Neural progenitor cell (in vitro differentiated cells): ENCODE results near the gene SULT4A1. TPM values are rescaled to one million over a fixed set of nuclear protein-coding genes. Genes with fewer than 3 reads are reported as not detected.

Experiments used
- DNase-seq: peaks from one replicate; pipeline ENCODE4 v3.0.0-alpha.2; 2016; ENCODE audit warnings: low spot score
- H2AFZ ChIP-seq: fragments of 200-600 bp; sonication (generic); replicated peaks from 2 replicates; pipeline ENCODE4 v1.6.1; 2016; ENCODE audit warnings: antibody characterized with exemption
- H3F3A ChIP-seq: fragments of 200-600 bp; sonication (generic); 2 replicates; pipeline ENCODE4 v1.6.1; 2016; ENCODE audit warnings: antibody characterized with exemption, low read depth
- H3K27ac ChIP-seq: fragments of 200-600 bp; sonication (generic); 2 replicates; pipeline ENCODE4 v1.5.1; 2016; ENCODE audit warnings: mild to moderate bottlenecking
- H3K27me3 ChIP-seq: fragments of 200-600 bp; sonication (generic); 2 replicates; pipeline ENCODE4 v1.6.1; 2016; ENCODE audit warnings: mild to moderate bottlenecking, moderate library complexity
- H3K36me3 ChIP-seq: fragments of 200-600 bp; sonication (generic); 2 replicates; pipeline ENCODE4 v1.5.1; 2016
- H3K4me1 ChIP-seq: fragments of 200-600 bp; sonication (generic); 2 replicates; pipeline ENCODE4 v1.6.1; 2016; ENCODE audit warnings: mixed run types
- H3K4me2 ChIP-seq: fragments of 200-600 bp; sonication (generic); 2 replicates; pipeline ENCODE4 v1.6.1; 2016
- H3K4me3 ChIP-seq: fragments of 200-600 bp; sonication (generic); 2 replicates; pipeline ENCODE4 v1.5.1; 2016
- H3K79me2 ChIP-seq: fragments of 200-600 bp; sonication (generic); 2 replicates; pipeline ENCODE4 v1.6.1; 2016; ENCODE audit warnings: low read depth
- H3K9ac ChIP-seq: fragments of 200-600 bp; sonication (generic); 2 replicates; pipeline ENCODE4 v1.6.1; 2016
- H3K9me3 ChIP-seq: fragments of 200-600 bp; sonication (generic); 2 replicates; pipeline ENCODE4 v1.5.1; 2016; ENCODE audit warnings: low read depth
- H4K20me1 ChIP-seq: fragments of 200-600 bp; sonication (generic); 2 replicates; pipeline ENCODE4 v1.6.1; 2016; ENCODE audit warnings: low read depth
- H3K27ac Mint-ChIP-seq: 3 replicates; pipeline ENCODE4 v1.8.0; 2021; ENCODE audit warnings: mixed read lengths
- H3K27me3 Mint-ChIP-seq: 2 replicates; pipeline ENCODE4 v1.8.0; 2022; ENCODE audit warnings: low read depth, mild to moderate bottlenecking, inconsistent platforms, moderate library complexity, mixed read lengths; ENCODE audit not compliant: insufficient read depth
- H3K36me3 Mint-ChIP-seq: 3 replicates; pipeline ENCODE4 v1.8.0; 2021; ENCODE audit warnings: mixed read lengths
- H3K4me1 Mint-ChIP-seq: 3 replicates; pipeline ENCODE4 v1.8.0; 2021; ENCODE audit warnings: mixed read lengths
- H3K4me3 Mint-ChIP-seq: 3 replicates; pipeline ENCODE4 v1.8.0; 2021; ENCODE audit warnings: mild to moderate bottlenecking, moderate library complexity, mixed read lengths
- H3K9me3 Mint-ChIP-seq: 3 replicates; pipeline ENCODE4 v1.8.0; 2020; ENCODE audit warnings: mixed read lengths
- CTCF ChIP-seq: fragments of 200-600 bp; sonication (generic); IDR thresholded peaks from 2 replicates; pipeline ENCODE4 v1.5.1; 2017; ENCODE audit warnings: antibody characterized with exemption, mild to moderate bottlenecking
- EZH2 ChIP-seq: fragments of 200-600 bp; sonication (generic); IDR thresholded peaks from 2 replicates; pipeline ENCODE4 v1.6.1; 2017; ENCODE audit warnings: antibody characterized with exemption, mild to moderate bottlenecking, moderate library complexity
- EZH2phosphoT487 ChIP-seq: fragments of 200-600 bp; sonication (generic); IDR thresholded peaks from 2 replicates; pipeline ENCODE4 v1.6.1; 2017; ENCODE audit warnings: antibody characterized with exemption
- total RNA-seq: library from RNA; depleted of rRNA; stranded (reverse); fragments of >200 nt; gene quantifications from 2 replicates; pipeline ENCODE4 v1.2.3, GENCODE V29; 2015; ENCODE audit warnings: low replicate concordance

SULT4A1 gene
- total RNA-seq: 14.2 and 15.7 TPM in 2 replicates

- peak within 1 kb of the TSS; percentile 91 for H3K4me2 ChIP-seq
- H3K4me3 ChIP-seq: peak within 1 kb of the TSS; percentile 63
- Mint-ChIP-seq H3K9me3 (peaks cover 6% of the 10 kb centered on the region), H3K4me3 (peak within 1 kb of the TSS; percentile 87), H3K4me1 (peaks cover 11% of the 10 kb centered on the region), H3K36me3 (no peaks in the 10 kb centered on the region), H3K27ac (no peak within 1 kb of the TSS), H3K27me3 (peaks cover 11% of the 10 kb centered on the region)
- peak within 1 kb of the TSS; percentile 77 for H2AFZ ChIP-seq
- peak within 1 kb of the TSS; percentile 8 for H3K9ac ChIP-seq
- H3F3A ChIP-seq: peaks cover 19% of the 10 kb centered on the region
- H3K79me2 ChIP-seq: peaks cover 46% of the 10 kb centered on the region
- H3K36me3 ChIP-seq: no peaks in the 10 kb centered on the region
- TF ChIP-seq EZH2phosphoT487 (no peak), CTCF (no peak), EZH2 (no peak)
- H3K9me3 ChIP-seq: peaks cover 2% of the 10 kb centered on the region
- H3K4me1 ChIP-seq: peaks cover 12% of the 10 kb centered on the region
- DNase-seq: peak; percentile 91
- H3K27ac ChIP-seq: no peak within 1 kb of the TSS
- H4K20me1 ChIP-seq: peaks cover 23% of the 10 kb centered on the region
- H3K27me3 ChIP-seq: peaks cover 15% of the 10 kb centered on the region
Observed at GRCh38 chr22:43862074-43862881, at the start of gene SULT4A1. SULT4A1 (minus strand) TSS chr22:43862513; CDS start chr22:43862382, 131 bp downstream.

- no peaks in the 10 kb centered on the region for H3K9me3 ChIP-seq
- H3K4me1 Mint-ChIP-seq: peaks cover 3% of the 10 kb centered on the region
- H3K9me3 Mint-ChIP-seq: peaks cover 4% of the 10 kb centered on the region
- no peak overlapping the region for H3K4me3 ChIP-seq
- H3K9ac ChIP-seq: no peak overlapping the region
- H3K27me3 Mint-ChIP-seq: peaks cover 17% of the 10 kb centered on the region
- H3K79me2 ChIP-seq: no peaks in the 10 kb centered on the region
- no peak overlapping the region for H3K4me3 Mint-ChIP-seq
- no peaks in the 10 kb centered on the region for H3K4me1 ChIP-seq
- H3K27ac ChIP-seq: no peak overlapping the region
- no peak for DNase-seq
- H3K36me3 Mint-ChIP-seq: no peaks in the 10 kb centered on the region
- H3K36me3 ChIP-seq: no peaks in the 10 kb centered on the region
- no peaks in the 10 kb centered on the region for H3K27me3 ChIP-seq
- no peaks in the 10 kb centered on the region for H4K20me1 ChIP-seq
- H3K4me2 ChIP-seq: no peak overlapping the region
- no peak for TF ChIP-seq EZH2
- no peak for TF ChIP-seq CTCF
- TF ChIP-seq EZH2phosphoT487: no peak
- no peak overlapping the region for H3K27ac Mint-ChIP-seq
- no peaks in the 10 kb centered on the region for H3F3A ChIP-seq
- H2AFZ ChIP-seq: no peak overlapping the region
Observed at GRCh38 chr22:43911351-43911750, 49.0 kb upstream of the SULT4A1 start.

- H3K36me3 Mint-ChIP-seq: no peaks in the 10 kb centered on the region
- no peak overlapping the region for H3K4me2 ChIP-seq
- peaks cover 19% of the 10 kb centered on the region for H3K27me3 Mint-ChIP-seq
- H4K20me1 ChIP-seq: no peaks in the 10 kb centered on the region
- H3K36me3 ChIP-seq: no peaks in the 10 kb centered on the region
- no peak overlapping the region for H3K4me3 ChIP-seq
- H3K4me1 Mint-ChIP-seq: peaks cover 9% of the 10 kb centered on the region
- no peaks in the 10 kb centered on the region for H3K79me2 ChIP-seq
- no peak for DNase-seq
- no peaks in the 10 kb centered on the region for H3K4me1 ChIP-seq
- no peak overlapping the region for H3K9ac ChIP-seq
- H3K4me3 Mint-ChIP-seq: no peak overlapping the region
- no peak overlapping the region for H3K27ac Mint-ChIP-seq
- no peak overlapping the region for H2AFZ ChIP-seq
- peaks cover 4% of the 10 kb centered on the region for H3K9me3 Mint-ChIP-seq
- H3F3A ChIP-seq: no peaks in the 10 kb centered on the region
- no peaks in the 10 kb centered on the region for H3K27me3 ChIP-seq
- no peaks in the 10 kb centered on the region for H3K9me3 ChIP-seq
- H3K27ac ChIP-seq: no peak overlapping the region
- TF ChIP-seq EZH2 (no peak), CTCF (no peak), EZH2phosphoT487 (no peak)
Observed at GRCh38 chr22:43910178-43910695, 47.9 kb upstream of the SULT4A1 start.
